NCI-H128 (cell line): ENCODE results near the gene FXYD6.

ENCODE experiments used
- DNase-seq: peaks from one replicate; lab custom pipeline; 2025; ENCODE audit not compliant: unreplicated experiment; lab: John Stamatoyannopoulos, UW

Gene FXYD6

DNA sequence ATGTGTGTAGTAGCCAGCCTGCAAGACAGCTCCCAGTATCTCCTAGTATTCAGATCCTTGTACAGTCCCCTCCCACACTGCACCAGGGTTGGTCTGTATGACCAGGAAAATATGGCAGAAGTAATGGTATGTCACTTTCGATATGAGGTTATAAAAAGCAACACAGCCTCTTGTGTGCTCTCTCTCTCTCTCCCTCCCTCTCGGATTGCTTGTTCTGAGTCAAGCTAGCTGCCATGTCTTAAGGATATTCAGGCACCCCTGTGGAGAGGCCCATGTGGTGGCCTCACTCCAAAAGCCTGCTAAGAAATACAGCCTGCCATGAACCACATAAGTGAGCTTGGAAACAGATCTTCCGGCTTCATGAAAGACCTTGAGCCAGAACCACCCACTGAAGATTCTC lies 25.4 kb downstream of the FXYD6 start:
- no peak for DNase-seq

- no peak for DNase-seq
Measured at GRCh38 chr11:117849781-117850414, 26.6 kb downstream of the FXYD6 start.

DNA sequence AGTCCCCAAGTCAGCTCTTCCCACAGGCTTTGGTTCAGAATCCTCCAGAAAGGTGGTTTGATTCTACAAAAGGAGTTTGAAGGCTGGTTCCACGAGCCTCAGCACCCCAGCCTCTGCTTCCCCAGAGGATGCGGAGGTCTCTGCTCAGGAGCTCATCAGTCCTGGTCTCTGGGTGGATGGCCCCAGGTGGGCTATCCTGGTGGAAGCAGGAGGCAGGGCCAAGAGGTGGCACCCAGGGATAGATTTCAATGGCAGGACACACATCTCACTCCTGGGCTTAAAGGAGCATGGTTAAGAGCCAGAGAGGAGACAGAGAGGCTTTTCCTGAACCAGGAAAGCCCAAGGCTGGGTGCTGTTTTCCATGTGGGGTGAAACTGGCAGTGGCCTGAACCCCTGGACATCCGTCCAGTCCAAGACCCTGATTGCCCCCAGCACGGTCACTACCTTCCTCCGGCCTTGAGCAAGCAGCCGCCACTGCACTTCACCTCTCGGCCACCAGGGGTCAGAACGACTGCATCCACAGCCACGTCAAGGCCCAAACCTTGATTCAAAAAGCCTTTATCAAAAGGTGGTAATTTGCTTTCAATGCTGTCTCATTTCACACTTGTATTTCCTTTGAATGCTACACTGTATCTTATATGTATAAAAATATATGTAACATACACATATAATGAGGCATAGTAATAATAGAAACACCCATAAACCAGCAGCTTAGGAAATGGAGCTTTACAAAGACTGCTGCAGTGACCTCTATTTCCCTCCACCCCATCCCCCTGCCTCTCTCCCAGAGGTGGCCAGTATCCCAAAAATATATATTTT lies 32.6 kb downstream of the FXYD6 start:
- no peak for DNase-seq

DNA sequence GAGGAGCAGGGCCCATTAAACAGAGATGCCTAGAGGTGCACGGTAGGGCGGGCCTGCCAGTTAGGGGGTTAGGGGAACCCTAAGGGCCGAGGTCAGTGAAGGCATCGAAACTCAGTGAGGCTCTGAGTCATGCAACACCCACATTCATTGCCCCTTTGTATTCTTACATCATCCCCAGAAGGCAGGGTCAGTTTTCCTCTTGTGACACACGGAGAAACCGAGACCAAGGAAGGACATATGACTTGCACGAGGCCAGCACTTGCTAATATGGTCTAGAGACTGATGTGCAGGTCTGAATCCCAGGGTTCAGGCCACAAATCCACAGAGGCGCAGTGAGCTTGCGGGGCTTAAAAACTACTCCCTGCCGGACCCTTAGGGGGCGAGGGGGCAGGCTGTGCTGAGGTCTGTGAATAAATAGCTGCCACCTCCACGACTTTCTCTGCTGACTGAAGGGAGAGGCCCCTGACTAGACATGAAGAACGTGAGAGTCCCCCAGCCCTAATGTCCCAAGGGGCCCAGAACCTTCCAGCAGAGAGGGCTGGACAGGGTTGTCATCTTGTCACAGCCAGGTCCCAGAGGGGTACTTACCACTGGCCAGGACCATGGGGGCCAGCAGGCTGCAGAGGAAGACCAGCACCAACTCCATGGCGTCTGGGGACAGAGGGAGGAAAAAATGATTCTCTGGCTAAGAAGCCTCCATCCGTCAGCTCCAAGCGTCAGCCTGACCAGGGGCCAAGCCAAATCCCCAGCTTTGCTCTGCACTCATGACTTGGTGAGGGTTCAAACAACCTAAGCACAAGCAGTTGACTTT lies 34.1 kb downstream of the FXYD6 start:
- DNase-seq = no peak

DNA sequence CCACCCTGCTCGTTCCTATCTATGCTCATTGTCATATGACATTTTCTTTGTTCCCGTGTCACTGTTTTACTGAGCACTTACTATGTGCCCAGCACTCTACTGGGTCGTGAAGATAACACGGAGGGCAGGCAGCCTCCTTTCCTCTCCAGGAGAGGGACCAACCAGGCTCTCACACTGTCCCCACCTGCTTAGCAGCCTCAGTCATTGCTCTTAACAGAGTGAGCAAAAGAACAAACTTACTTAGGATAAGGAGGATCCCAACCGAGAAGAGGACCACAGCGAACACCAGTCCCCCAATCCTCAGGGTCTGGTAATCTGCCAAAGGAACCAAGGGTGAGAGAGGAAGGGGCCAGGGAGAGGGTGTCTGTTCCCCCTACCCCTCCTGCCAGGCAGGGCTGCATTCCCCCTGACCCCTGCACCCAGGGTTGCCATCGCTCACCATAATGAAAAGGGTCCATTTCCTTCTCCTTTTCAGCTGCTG lies 34.9 kb downstream of the FXYD6 start:
- DNase-seq = no peak

GRCh38 chr11:117840881-117841550 lies 35.4 kb downstream of the FXYD6 start:
- no peak for DNase-seq

DNA sequence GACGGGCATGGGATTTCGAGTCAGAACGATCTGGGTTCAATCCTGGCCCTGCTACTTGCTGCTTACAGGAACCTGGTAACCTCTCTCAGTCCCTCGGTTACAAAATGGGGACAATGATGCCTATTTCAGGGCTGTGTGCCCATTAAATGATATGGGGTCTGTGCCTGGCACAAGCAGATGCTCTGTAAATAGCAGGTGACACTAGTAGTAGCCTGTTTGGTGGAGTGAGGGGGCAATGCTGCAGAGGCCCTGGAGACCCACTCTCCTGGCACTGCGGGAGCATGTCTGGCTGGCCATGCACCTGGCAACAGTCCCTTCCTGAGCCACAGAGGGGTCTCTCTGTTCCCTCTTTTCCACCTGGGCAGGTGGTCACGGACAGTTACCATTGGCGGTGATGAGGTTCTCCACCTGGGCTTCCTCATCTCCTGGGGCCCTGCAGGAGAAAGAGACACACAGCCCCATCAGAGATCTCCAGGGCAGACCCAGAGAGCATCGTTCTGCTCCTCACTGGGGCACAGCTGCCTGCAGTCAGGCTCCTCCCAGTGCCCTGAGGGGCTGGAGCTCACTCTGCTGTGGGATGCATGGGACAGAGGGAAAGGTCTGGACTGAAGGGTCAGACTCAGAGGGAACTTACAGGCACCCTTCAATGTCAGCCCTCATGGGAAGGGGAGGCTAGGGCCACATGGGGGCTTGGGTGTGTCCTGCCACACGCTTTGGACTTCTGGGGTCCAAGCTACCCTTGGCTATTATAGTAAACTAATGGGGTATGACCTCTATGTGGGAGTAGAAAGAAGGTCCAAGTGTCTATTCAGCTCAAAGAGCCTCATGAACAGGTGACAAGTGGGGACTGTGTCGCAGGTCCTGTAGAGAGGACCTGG lies 36.3 kb downstream of the FXYD6 start:
- DNase-seq = no peak

GRCh38 chr11:117839380-117839881 lies 37.0 kb downstream of the FXYD6 start:
- no peak for DNase-seq

- no peak for DNase-seq
Measured at GRCh38 chr11:117838901-117839300, 37.6 kb downstream of the FXYD6 start.

- no peak for DNase-seq
Measured at GRCh38 chr11:117837791-117838190, 38.7 kb downstream of the FXYD6 start.

DNA sequence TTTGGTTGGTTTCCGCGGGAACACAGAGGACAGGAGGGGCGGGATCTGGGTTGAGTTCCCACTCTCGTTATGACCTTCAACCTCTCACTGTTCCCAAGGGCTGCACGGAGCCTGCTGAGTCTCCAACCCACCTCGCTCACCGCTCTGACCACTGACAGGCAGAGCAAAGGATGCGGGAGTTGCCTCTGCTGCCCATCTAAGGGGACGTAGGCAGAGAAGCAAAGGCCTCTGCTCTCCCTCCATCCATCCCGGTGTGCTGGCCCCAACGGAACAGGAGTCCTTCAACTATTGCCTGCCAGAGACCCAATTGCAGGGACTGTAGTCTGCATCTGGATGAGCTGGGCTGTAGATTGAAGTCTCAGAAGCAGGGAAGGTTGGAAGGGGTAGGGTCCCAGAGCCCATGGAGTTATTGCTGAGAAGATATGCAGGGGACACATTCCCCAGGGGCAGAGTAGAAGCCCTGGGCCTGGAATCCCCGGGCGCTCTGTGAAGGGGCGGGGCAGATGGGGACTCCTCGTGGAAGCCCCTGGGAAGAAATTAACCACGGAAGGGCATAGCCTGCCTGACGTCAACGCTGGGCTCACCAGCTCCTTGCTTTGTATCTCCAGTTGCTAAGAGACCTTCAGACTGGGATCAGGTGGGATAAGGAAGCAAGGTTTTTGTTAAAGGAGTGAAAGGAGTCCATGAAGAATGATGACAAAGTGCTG lies 39.2 kb downstream of the FXYD6 start:
- no peak for DNase-seq

GRCh38 chr11:117836077-117836960 lies 40.1 kb downstream of the FXYD6 start:
- DNase-seq = no peak

DNA sequence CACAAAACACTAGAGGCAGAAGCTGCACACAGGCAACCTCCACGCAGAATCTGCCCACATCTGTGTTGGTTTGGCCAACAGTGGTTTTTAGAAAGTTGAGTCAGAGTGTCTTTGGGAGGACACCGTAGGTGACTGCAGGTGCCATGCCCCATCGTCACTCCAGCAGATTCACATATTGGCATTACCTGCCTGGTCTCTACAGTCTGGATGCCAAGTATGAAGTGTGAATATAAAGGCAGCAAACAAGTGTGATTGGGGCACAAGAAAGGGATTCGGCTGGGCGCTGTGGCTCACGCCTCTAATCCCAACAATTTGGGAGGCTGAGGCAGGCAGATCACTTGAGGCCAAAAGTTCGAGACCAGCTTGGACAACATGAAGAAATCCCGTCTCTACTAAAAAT lies 40.9 kb downstream of the FXYD6 start:
- no peak for DNase-seq

DNA sequence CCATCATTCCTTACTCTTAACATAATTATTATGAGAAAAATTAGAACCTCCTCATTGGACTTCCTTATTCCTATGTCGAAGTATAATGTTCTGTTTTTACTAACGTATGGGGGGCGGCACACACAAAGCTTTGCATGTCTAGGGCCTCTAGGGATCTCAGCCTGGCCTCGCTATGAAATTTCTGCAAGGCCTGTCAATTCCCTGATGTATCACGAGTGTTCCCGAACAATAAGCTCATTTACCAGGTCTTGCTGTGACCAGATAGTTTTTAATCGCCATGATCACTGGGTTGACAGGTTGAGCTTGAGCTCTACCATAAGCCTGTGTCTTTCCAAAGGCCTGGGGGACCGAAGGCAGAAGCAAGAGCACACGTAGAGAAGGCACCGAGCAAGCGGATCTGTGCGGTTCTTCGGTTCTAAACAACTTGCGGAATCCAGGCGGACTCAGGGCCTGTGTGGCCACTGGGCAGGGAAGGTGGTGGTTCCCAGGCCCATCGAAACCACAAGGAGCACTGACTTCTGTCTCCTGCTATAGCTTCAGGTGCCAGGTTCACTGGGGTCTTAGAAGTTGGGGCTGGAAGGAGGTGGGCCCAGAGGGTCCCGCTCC lies 41.5 kb downstream of the FXYD6 start:
- no peak for DNase-seq

DNA sequence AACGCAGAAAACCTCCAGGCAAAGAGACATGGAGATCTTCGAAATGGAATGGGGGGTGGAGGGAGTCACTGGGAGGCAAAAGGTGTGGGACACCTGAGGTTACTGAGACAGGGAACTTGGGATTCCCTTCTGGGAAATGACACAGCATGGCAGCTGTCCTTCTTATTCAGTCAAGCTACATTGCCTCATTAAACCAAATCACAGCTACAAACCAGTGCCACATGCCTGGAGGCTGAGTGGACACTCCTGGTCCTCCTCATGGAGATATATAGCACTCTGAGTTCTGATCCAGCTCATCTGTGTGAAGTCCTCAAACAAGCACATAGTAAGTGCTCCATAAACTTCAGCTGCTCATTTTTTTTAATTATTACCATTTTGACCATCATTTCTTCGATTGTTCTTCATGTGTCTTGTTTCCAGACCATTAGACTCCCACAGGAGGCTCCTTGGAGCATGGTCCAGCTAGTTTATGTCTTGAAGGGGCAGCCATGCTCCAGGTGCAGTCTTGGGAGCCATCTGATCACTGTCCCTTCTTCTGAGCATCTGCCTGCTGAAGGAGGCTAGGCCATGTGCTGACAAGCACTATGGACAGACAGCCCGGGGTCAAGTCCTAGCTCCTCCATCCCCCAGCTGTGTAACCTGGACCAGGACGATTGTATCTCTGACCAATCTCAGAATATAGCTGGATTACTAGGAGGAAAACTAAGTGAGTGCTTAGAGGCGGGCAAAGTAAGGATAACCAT lies 42.2 kb downstream of the FXYD6 start:
- DNase-seq = no peak

DNA sequence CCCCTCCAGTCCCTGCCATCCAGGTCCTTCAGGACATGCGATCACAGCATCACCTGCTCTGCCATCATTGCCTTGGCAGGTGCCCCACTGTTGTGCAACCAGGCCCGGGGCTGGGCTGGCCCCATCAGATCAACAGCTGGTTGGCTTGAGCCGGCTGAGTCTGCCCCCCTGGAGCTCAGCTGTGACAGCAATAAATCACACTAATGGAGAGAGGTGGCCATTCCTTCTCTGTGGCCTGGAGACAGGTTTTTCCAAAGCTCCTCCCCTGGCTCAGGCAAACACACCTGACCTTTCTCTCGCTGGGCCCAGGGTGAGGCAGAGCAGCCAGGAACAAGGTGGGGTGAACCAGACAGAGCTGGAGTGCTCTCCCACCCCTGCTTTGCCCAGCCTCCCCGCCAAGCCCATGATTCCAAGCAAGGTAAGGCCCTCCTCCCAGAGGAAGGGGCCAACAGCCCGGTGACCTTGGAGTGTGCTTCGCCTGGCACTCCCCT lies 43.0 kb downstream of the FXYD6 start:
- peak; percentile 62 for DNase-seq

DNA sequence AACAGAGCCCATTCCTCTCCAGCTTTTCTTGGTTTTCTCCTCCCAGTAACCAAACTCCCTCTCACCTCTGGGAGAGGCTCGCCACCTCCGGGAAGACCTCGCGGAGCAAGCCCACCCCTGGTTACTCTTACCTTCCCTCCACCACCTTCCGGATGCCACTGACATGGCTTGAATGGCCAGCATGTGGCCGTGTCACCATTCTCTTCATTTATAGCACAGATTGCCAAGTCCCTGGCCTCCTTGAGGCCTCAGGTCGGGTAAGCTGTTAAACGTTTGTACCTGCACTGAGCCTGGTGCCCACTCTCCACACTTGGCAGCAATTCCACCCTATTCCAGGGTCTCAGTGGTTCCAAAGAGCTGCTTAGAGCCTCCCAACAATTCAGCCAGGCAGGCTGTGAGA lies 43.9 kb downstream of the FXYD6 start:
- DNase-seq = no peak
